CD14-positive monocyte (primary cell): ENCODE measurements around the gene VSTM2B. TPM values are rescaled to one million over a fixed set of nuclear protein-coding genes. Genes with fewer than 3 reads are reported as not detected.

Experiments used
- DNase-seq, 3 donors: peaks; one replicate each; pipeline ENCODE4 v3.0.0-alpha.2; 2011 to 2022
- H2AFZ ChIP-seq: 2 replicates; pipeline ENCODE4 v1.6.0; 2012; ENCODE audit warnings: mild to moderate bottlenecking, low read depth, low read length, inconsistent platforms; ENCODE audit not compliant: insufficient read depth, poor library complexity, severe bottlenecking
- H3K27ac ChIP-seq, 2 donors: 1 replicate in 1 of 2; 2 replicates in 1 of 2; pipeline ENCODE4 v1.5.1; 2012 to 2013; ENCODE audit warnings: low read length in 2 of 2, control low read depth in 1 of 2, inconsistent platforms in 1 of 2, low read depth in 1 of 2, mild to moderate bottlenecking in 1 of 2
- H3K27me3 ChIP-seq, 2 donors: one replicate each; pipeline versions ENCODE4 v1.6.0 to v1.6.1; 2011 to 2013; ENCODE audit warnings: low read length in 2 of 2; ENCODE audit not compliant: control insufficient read depth in 2 of 2, insufficient read depth in 2 of 2
- H3K36me3 ChIP-seq, 2 donors: replicated peaks in 1 of 2; 1 replicate in 1 of 2; 2 replicates in 1 of 2; pipeline versions ENCODE4 v1.5.1 to v1.6.1; 2012 to 2013; ENCODE audit warnings: low read length in 2 of 2, control low read depth in 1 of 2, inconsistent platforms in 1 of 2, mild to moderate bottlenecking in 1 of 2; ENCODE audit not compliant: insufficient read depth in 2 of 2, control insufficient read depth in 1 of 2
- H3K4me1 ChIP-seq, 2 donors: 1 replicate in 1 of 2; 2 replicates in 1 of 2; pipeline versions ENCODE4 v1.5.1 to v1.6.1; 2012 to 2013; ENCODE audit warnings: low read length in 2 of 2, control low read depth in 1 of 2, inconsistent platforms in 1 of 2, mild to moderate bottlenecking in 1 of 2, moderate library complexity in 1 of 2; ENCODE audit not compliant: insufficient read depth in 2 of 2, control insufficient read depth in 1 of 2
- H3K4me2 ChIP-seq: replicated peaks from 2 replicates; pipeline ENCODE3; 2012; ENCODE audit warnings: low read length, moderate library complexity, mild to moderate bottlenecking; ENCODE audit not compliant: poor library complexity, severe bottlenecking; ENCODE audit errors: extremely low read depth
- H3K4me3 ChIP-seq, 3 experiments: fragments of 200-600 bp in 1 of 3; sonication (generic) in 1 of 3; replicated peaks in 1 of 3; 1 replicate in 2 of 3; 2 replicates in 1 of 3; pipeline ENCODE4 v1.5.1; 2011 to 2013; ENCODE audit warnings: low read length in 3 of 3, mild to moderate bottlenecking in 3 of 3, control low read depth in 2 of 3, low read depth in 2 of 3, inconsistent platforms in 1 of 3, moderate library complexity in 1 of 3
- H3K79me2 ChIP-seq: 2 replicates; pipeline ENCODE4 v1.6.0; 2012; ENCODE audit warnings: mild to moderate bottlenecking, control low read depth, inconsistent platforms, low read length, moderate library complexity; ENCODE audit not compliant: insufficient read depth
- H3K9ac ChIP-seq: 2 replicates; pipeline ENCODE4 v1.6.0; 2017; ENCODE audit warnings: low read length, mild to moderate bottlenecking; ENCODE audit not compliant: insufficient read depth, poor library complexity, severe bottlenecking
- H3K9me3 ChIP-seq, 2 donors: replicated peaks in 1 of 2; 1 replicate in 1 of 2; 2 replicates in 1 of 2; pipeline versions ENCODE4 v1.5.1 to v1.6.1; 2012 to 2013; ENCODE audit warnings: low read length in 2 of 2, control low read depth in 1 of 2; ENCODE audit not compliant: control insufficient read depth in 1 of 2, insufficient read depth in 1 of 2
- H4K20me1 ChIP-seq: 2 replicates; pipeline ENCODE4 v1.6.0; 2012; ENCODE audit warnings: mild to moderate bottlenecking, low read length, control low read depth, moderate library complexity; ENCODE audit not compliant: insufficient read depth
- H3K27ac Mint-ChIP-seq, 7 donors: one replicate each; pipeline ENCODE4 v1.8.0; 2020; ENCODE audit warnings: mild to moderate bottlenecking in 7 of 7, mixed read lengths in 7 of 7, moderate library complexity in 6 of 7, inconsistent platforms in 2 of 7
- H3K27me3 Mint-ChIP-seq, 3 donors: one replicate each; pipeline ENCODE4 v1.8.0; 2021 to 2022; ENCODE audit warnings: low read depth in 3 of 3, mild to moderate bottlenecking in 3 of 3, mixed read lengths in 3 of 3, moderate library complexity in 3 of 3, inconsistent platforms in 1 of 3
- H3K36me3 Mint-ChIP-seq, 2 donors: one replicate each; pipeline ENCODE4 v1.8.0; 2020; ENCODE audit warnings: mixed read lengths in 2 of 2, inconsistent platforms in 1 of 2, mild to moderate bottlenecking in 1 of 2
- H3K4me1 Mint-ChIP-seq: one replicate; pipeline ENCODE4 v1.8.0; 2020; ENCODE audit warnings: mild to moderate bottlenecking, mixed read lengths
- H3K4me3 Mint-ChIP-seq, 2 donors: one replicate each; pipeline ENCODE4 v1.8.0; 2020; ENCODE audit warnings: mild to moderate bottlenecking in 2 of 2, mixed read lengths in 2 of 2, moderate library complexity in 1 of 2
- H3K9me3 Mint-ChIP-seq, 7 donors: one replicate each; pipeline ENCODE4 v1.8.0; 2020 to 2022; ENCODE audit warnings: mixed read lengths in 7 of 7, mild to moderate bottlenecking in 6 of 7, moderate library complexity in 6 of 7, inconsistent platforms in 2 of 7
- CTCF ChIP-seq: fragments of 200-600 bp; IDR thresholded peaks from one replicate; pipeline ENCODE4 v1.8.0; 2022; ENCODE audit warnings: antibody characterized with exemption, mild to moderate bottlenecking
- WGBS: methylation state at CpG from one replicate; pipeline ENCODE4 v1.1.5; 2013; ENCODE audit warnings: missing lambda C conversion rate; ENCODE audit not compliant: insufficient coverage; 5-methylcytosine and 5-hydroxymethylcytosine counted together
- intact Hi-C, 2 donors: fragments of 100-400 bp; cut with micrococcal nuclease; formaldehyde crosslinking; loops; one replicate each; pipeline versions ENCODE4 v1.15.0 to v1.15.1; 2023
- polyA plus RNA-seq, 3 donors: library from polyadenylated mRNA; depleted of rRNA in 1 of 3; unstranded in 2 of 3; stranded (reverse) in 1 of 3; fragments of 300-500 nt in 2 of 3; fragments of >200 nt in 1 of 3; fragmentation: Illumina TruSeq in 2 of 3; gene quantifications; 1 replicate in 2 of 3; 2 replicates in 1 of 3; pipeline ENCODE4 v1.2.3, GENCODE V29; 2012 to 2021

Gene VSTM2B
- polyA plus RNA-seq, 3 donors: not detected

DNA sequence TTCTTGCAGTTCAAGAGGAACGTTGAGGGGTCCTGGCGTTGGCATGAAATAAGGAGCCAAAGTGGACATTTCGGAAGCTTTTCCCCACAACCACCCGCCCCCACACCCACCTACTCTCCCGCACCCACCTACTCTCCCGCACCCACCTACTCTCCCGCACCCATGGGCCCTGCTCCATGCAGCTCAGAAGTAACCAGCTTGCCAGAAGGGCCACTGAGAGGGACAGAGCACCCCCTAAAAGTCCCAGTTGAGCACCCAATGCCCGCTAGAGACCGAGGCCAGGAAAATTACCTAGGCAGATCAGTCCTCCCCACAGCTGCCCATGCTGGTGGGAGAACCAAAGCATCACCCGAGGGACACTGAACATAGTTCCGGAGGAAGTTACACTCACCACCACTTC is 11.8 kb downstream of the VSTM2B start:
- no peaks in the 10 kb centered on the region for H3K9me3 ChIP-seq
- Mint-ChIP-seq H3K9me3 (peaks cover 0 to 3% (median 0%) of the 10 kb centered on the region in 7 donors), H3K36me3 (no peaks in the 10 kb centered on the region), H3K4me1 (no peaks in the 10 kb centered on the region), H3K27ac (no peak overlapping the region), H3K4me3 (no peak overlapping the region), H3K27me3 (peaks cover 4 to 7% (median 7%) of the 10 kb centered on the region in 3 donors)
- H3K27me3 ChIP-seq: no peaks in the 10 kb centered on the region
- no peak for DNase-seq
- H3K9ac ChIP-seq: no peak overlapping the region
- TF ChIP-seq CTCF: no peak
- intact Hi-C loops: no loop called here
- H3K4me1 ChIP-seq: no peaks in the 10 kb centered on the region
- H3K4me3 ChIP-seq: no peak overlapping the region
- H4K20me1 ChIP-seq: no peaks in the 10 kb centered on the region
- 98% methylated on average over 8 of the region's 11 CpGs for WGBS
- H3K79me2 ChIP-seq: no peaks in the 10 kb centered on the region
- H3K4me2 ChIP-seq: no peak overlapping the region
- no peaks in the 10 kb centered on the region for H3K36me3 ChIP-seq
- H3K27ac ChIP-seq: no peak overlapping the region
- H2AFZ ChIP-seq: no peak overlapping the region

GRCh38 chr19:29538146-29538545 is 12.4 kb downstream of the VSTM2B start:
- H3K27ac Mint-ChIP-seq: no peak overlapping the region
- intact Hi-C loops: no loop called here
- Histone ChIP-seq H3K9me3 (no peaks in the 10 kb centered on the region), H3K4me2 (no peak overlapping the region), H3K4me1 (no peaks in the 10 kb centered on the region), H2AFZ (no peak overlapping the region), H3K4me3 (no peak overlapping the region), H3K79me2 (no peaks in the 10 kb centered on the region), H3K9ac (no peak overlapping the region), H3K27ac (no peak overlapping the region), H4K20me1 (no peaks in the 10 kb centered on the region), H3K27me3 (no peaks in the 10 kb centered on the region), H3K36me3 (no peaks in the 10 kb centered on the region)
- H3K4me1 Mint-ChIP-seq: no peaks in the 10 kb centered on the region
- no peak for DNase-seq
- peaks cover 4 to 7% (median 4%) of the 10 kb centered on the region in 3 donors for H3K27me3 Mint-ChIP-seq
- H3K36me3 Mint-ChIP-seq: no peaks in the 10 kb centered on the region
- no peak for TF ChIP-seq CTCF
- H3K9me3 Mint-ChIP-seq: peaks cover 0 to 3% (median 0%) of the 10 kb centered on the region in 7 donors
- 97% methylated on average over 9 of the region's 12 CpGs for WGBS
- no peak overlapping the region for H3K4me3 Mint-ChIP-seq
